Measurements from ENCODE around the gene CFAP141. TPM values are rescaled to one million over a fixed set of nuclear protein-coding genes. Genes with fewer than 3 reads are reported as not detected.

Gene CFAP141
- total and polyA plus RNA-seq, 2 of the 13 experiments (the other 11 are each of a cell fraction or from before 2014, with no cell fraction given): not detected

- TF ChIP-seq REST (IDR thresholded peaks at IDR 0.05; ENCODE audit: borderline replicate concordance in 1 of 2, low read depth in 1 of 2, low read length in 2 of 2): no peak
- no peak for TF ChIP-seq ZNF773 (CRISPR knock-in tag; IDR thresholded peaks at IDR 0.05; ENCODE audit: borderline replicate concordance)
- TF ChIP-seq NR0B2 (CRISPR knock-in tag; IDR thresholded peaks at IDR 0.05): 0 out of 2 replicates have a peak, but pooled peaks have one; percentile 44
- TF ChIP-seq ZNF563 (CRISPR knock-in tag; IDR thresholded peaks at IDR 0.05): 0 out of 2 replicates have a peak, but pooled peaks have one; percentile 85
- TF ChIP-seq KMT2A (CRISPR knock-in tag; IDR thresholded peaks at IDR 0.05): peak; percentile 89
- TF ChIP-seq ZNF589 (CRISPR knock-in tag; conservative IDR thresholded peaks at IDR 0.05): 0 out of 2 replicates have a peak, but pooled peaks have one; percentile 67
- TF ChIP-seq ZNF10 (CRISPR knock-in tag; IDR thresholded peaks at IDR 0.05; ENCODE audit: borderline replicate concordance, low read depth): no peak
- TF ChIP-seq KDM3A (CRISPR knock-in tag; IDR thresholded peaks at IDR 0.05; ENCODE audit: low read depth): peak; percentile 85; the same call in 1 of the 2 replicates
- peak; percentile 67 for TF ChIP-seq MED8 (CRISPR knock-in tag; IDR thresholded peaks at IDR 0.05; ENCODE audit: insufficient replicate concordance)
- TF ChIP-seq MEIS2 (CRISPR knock-in tag; IDR thresholded peaks at IDR 0.05): no peak
- TF ChIP-seq ZNF264 (CRISPR knock-in tag; IDR thresholded peaks at IDR 0.05): no peak
- no peak for TF ChIP-seq PAF1 (CRISPR knock-in tag; IDR thresholded peaks at IDR 0.05)
- peak; percentile 52; the same call in 1 of the 2 replicates for TF ChIP-seq ARID5B (CRISPR knock-in tag; IDR thresholded peaks at IDR 0.05)
- no peak; the same call in 1 of the 2 replicates for TF ChIP-seq TSC22D2 (CRISPR knock-in tag; IDR thresholded peaks at IDR 0.05; ENCODE audit: borderline replicate concordance)
- TF ChIP-seq ZFAT (CRISPR knock-in tag; conservative IDR thresholded peaks at IDR 0.05): no peak
- no peak for TF ChIP-seq PAX8 (CRISPR knock-in tag; IDR thresholded peaks at IDR 0.05; ENCODE audit: borderline replicate concordance)
- peak; percentile 85 for TF ChIP-seq ZIK1 (CRISPR knock-in tag; IDR thresholded peaks at IDR 0.05; ENCODE audit: borderline replicate concordance, low read depth)
- TF ChIP-seq KDM1A (CRISPR knock-in tag; IDR thresholded peaks at IDR 0.05): no peak
- TF ChIP-seq ZFP62 (CRISPR knock-in tag; IDR thresholded peaks at IDR 0.05): no peak
- TF ChIP-seq TAF15 (IDR thresholded peaks at IDR 0.05; ENCODE audit: low read depth, low read length, poor library complexity, severe bottlenecking): no peak
- TF ChIP-seq ZNF674 (CRISPR knock-in tag; IDR thresholded peaks at IDR 0.05; ENCODE audit: low read depth): no peak
Measured at GRCh38 chr1:154183046-154183915, 22.9 kb downstream of the CFAP141 start (continued).

Data from HepG2 (cell line).